Sigmoid colon (tissue), 3 donors: ENCODE results near the gene CREB3L2.

Source experiments
- POLR2A ChIP-seq, 2 donors: fragments of 450-650 bp; IDR thresholded peaks; one replicate each; pipeline ENCODE4 v1.6.1; 2016; ENCODE audit warnings: antibody characterized with exemption in 2 of 2, mild to moderate bottlenecking in 2 of 2, moderate library complexity in 2 of 2
- TF ChIP-seq, protein P1 (sequence below), 4 experiments: fragments of 450-650 bp in 3 of 4; fragments of 200-600 bp in 1 of 4; IDR thresholded peaks; one replicate each; pipeline ENCODE4 v1.5.1; 2016 to 2019; ENCODE audit warnings: antibody characterized with exemption in 4 of 4, mild to moderate bottlenecking in 3 of 4, moderate library complexity in 2 of 4

DNA sequence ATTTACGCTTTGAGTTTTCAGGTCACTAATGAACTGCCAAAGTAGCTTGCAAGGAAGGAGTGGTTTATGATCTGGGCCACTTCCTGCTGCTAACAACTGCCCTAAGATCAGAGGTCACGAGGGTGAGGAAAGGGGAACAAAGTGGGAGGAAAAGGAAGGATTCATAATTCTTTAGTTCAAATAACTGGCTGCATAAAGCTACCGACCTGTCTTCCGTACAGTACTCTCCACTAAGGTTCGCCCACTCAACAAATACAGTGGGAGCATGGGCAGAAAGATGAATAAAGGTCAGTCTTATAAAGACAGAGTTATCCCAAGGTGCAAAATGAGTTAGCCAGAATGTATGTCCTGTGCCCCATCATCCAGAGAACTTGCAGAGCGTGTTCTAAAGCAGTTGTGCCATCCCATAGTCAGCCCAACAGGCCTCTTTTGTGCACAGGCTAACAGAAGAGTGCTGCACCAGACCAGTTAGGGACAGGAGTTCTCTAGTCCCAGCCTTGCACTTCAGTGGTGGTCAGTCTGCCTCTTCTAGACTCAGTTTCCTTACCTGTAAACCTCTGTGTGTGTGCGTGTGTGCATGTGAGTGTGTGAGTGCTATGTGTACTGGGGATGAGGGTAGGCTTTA lies 65.9 kb downstream of the CREB3L2 start:
- TF ChIP-seq, protein P1, sequence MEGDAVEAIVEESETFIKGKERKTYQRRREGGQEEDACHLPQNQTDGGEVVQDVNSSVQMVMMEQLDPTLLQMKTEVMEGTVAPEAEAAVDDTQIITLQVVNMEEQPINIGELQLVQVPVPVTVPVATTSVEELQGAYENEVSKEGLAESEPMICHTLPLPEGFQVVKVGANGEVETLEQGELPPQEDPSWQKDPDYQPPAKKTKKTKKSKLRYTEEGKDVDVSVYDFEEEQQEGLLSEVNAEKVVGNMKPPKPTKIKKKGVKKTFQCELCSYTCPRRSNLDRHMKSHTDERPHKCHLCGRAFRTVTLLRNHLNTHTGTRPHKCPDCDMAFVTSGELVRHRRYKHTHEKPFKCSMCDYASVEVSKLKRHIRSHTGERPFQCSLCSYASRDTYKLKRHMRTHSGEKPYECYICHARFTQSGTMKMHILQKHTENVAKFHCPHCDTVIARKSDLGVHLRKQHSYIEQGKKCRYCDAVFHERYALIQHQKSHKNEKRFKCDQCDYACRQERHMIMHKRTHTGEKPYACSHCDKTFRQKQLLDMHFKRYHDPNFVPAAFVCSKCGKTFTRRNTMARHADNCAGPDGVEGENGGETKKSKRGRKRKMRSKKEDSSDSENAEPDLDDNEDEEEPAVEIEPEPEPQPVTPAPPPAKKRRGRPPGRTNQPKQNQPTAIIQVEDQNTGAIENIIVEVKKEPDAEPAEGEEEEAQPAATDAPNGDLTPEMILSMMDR (IDR thresholded peaks at IDR 0.05): no peak
- no peak for TF ChIP-seq POLR2A (IDR thresholded peaks at IDR 0.05)
